Lower leg skin (tissue), 4 donors: Measurements from ENCODE around the gene ORM2. TPM values are rescaled to one million over a fixed set of nuclear protein-coding genes. Genes with fewer than 3 reads are reported as not detected.

Experiments
- DNase-seq, 2 donors: peaks; one replicate each; pipeline ENCODE4 v3.0.0-alpha.2; 2019; ENCODE audit warnings: low spot score in 2 of 2
- H3K4me3 ChIP-seq: fragments of 200-600 bp; sonication (generic); 2 replicates; pipeline ENCODE4 v1.5.1; 2017; ENCODE audit warnings: mild to moderate bottlenecking, low read depth; ENCODE audit not compliant: poor library complexity, severe bottlenecking
- CTCF ChIP-seq, 3 donors: fragments of 450-650 bp; IDR thresholded peaks; one replicate each; pipeline ENCODE4 v1.5.1; 2016; ENCODE audit warnings: antibody characterized with exemption in 3 of 3, mild to moderate bottlenecking in 3 of 3, moderate library complexity in 2 of 3
- POLR2A ChIP-seq, 2 donors: fragments of 450-650 bp; IDR thresholded peaks; one replicate each; pipeline ENCODE4 v1.6.1; 2016 to 2017; ENCODE audit warnings: antibody characterized with exemption in 2 of 2, mild to moderate bottlenecking in 1 of 2, moderate library complexity in 1 of 2
- WGBS, 2 donors: methylation state at CpG; one replicate each; pipeline ENCODE4 v1.1.5; 2018; 5-methylcytosine and 5-hydroxymethylcytosine counted together
- intact Hi-C: fragments of 100-400 bp; cut with DNase I; formaldehyde crosslinking; loops from one replicate; pipeline ENCODE4 v1.15.0; 2023; ENCODE audit warnings: low total_unique reads
- total RNA-seq, 4 donors: library from RNA; depleted of rRNA; stranded (reverse); fragments of >200 nt; gene quantifications; one replicate each; pipeline ENCODE4 v1.1.0, GENCODE V29; 2016

The ORM2 gene
- total RNA-seq, 4 donors from 2014 or later = not detected

- no peak for DNase-seq
- 62% methylated on average over 10 of the region's 10 CpGs for WGBS, 2 donors
- intact Hi-C loops = no loop called here
- TF ChIP-seq CTCF (IDR thresholded peaks at IDR 0.05) = no peak
- no peak for TF ChIP-seq POLR2A (IDR thresholded peaks at IDR 0.05)
- no peak overlapping the region for H3K4me3 ChIP-seq
Measured at GRCh38 chr9:114366334-114367128, 36.9 kb downstream of the ORM2 start.

- WGBS, 2 donors = 87 to 89% methylated on average over 6 of the region's 6 CpGs
- intact Hi-C loops = no loop called here
- TF ChIP-seq CTCF (IDR thresholded peaks at IDR 0.05) = no peak
- no peak for TF ChIP-seq POLR2A (IDR thresholded peaks at IDR 0.05)
- H3K4me3 ChIP-seq = no peak overlapping the region
- DNase-seq = no peak
Measured at GRCh38 chr9:114367366-114367765, 37.7 kb downstream of the ORM2 start.

GRCh38 chr9:114367772-114368569 is 38.3 kb downstream of the ORM2 start:
- WGBS, 2 donors = 92% methylated on average over 12 to 13 of the region's 14 CpGs
- intact Hi-C loops = no loop called here
- TF ChIP-seq POLR2A (IDR thresholded peaks at IDR 0.05) = no peak
- no peak for TF ChIP-seq CTCF (IDR thresholded peaks at IDR 0.05)
- H3K4me3 ChIP-seq = no peak overlapping the region
- DNase-seq = no peak

GRCh38 chr9:114369216-114370130 is 39.8 kb downstream of the ORM2 start:
- WGBS, 2 donors = 94 to 96% methylated on average over 9 of the region's 9 CpGs
- no peak for DNase-seq

More at GRCh38 chr9:114369216-114370130, 39.8 kb downstream of the ORM2 start:
- no peak for TF ChIP-seq POLR2A (IDR thresholded peaks at IDR 0.05)
- peak in 1 of 3 donors; percentile 39 for TF ChIP-seq CTCF (IDR thresholded peaks at IDR 0.05)
- no peak overlapping the region for H3K4me3 ChIP-seq
- intact Hi-C loops = no loop called here
